Right hindlimb (tissue), 1 donor: ENCODE results near the gene SKIC8.
"Not testable (repeated sequence)": the region's sequence is repeated elsewhere in the genome, so short reads cannot be mapped to it uniquely, and the experiment has no call there.

ENCODE experiments used
- DNase-seq: peaks from one replicate; pipeline ENCODE4 v3.0.0-alpha.2; 2018

Gene SKIC8

GRCh38 chr15:78249131-78249530 lies 50.3 kb downstream of the SKIC8 start:
- no peak for DNase-seq

- DNase-seq, result no peak
Observed at GRCh38 chr15:78247911-78248310, 51.5 kb downstream of the SKIC8 start.

GRCh38 chr15:78245976-78246620 lies 53.3 kb downstream of the SKIC8 start:
- not testable (repeated sequence) for DNase-seq

- DNase-seq, result not testable (repeated sequence)
Observed at GRCh38 chr15:78245392-78245791, 54.0 kb downstream of the SKIC8 start.

GRCh38 chr15:78244893-78245292 lies 54.5 kb downstream of the SKIC8 start:
- no peak for DNase-seq

GRCh38 chr15:78244101-78244500 lies 55.3 kb downstream of the SKIC8 start:
- no peak for DNase-seq

GRCh38 chr15:78243491-78243941 lies 55.9 kb downstream of the SKIC8 start:
- DNase-seq, result no peak

GRCh38 chr15:78243058-78243457 lies 56.4 kb downstream of the SKIC8 start:
- no peak for DNase-seq

GRCh38 chr15:78242128-78242527 lies 57.3 kb downstream of the SKIC8 start:
- DNase-seq, result no peak

- DNase-seq, result peak; percentile 90
Observed at GRCh38 chr15:78241017-78241416, 58.4 kb downstream of the SKIC8 start.

- no peak for DNase-seq
Observed at GRCh38 chr15:78239811-78240210, 59.6 kb downstream of the SKIC8 start.

- no peak for DNase-seq
Observed at GRCh38 chr15:78237146-78237545, 62.3 kb downstream of the SKIC8 start.

- DNase-seq, result no peak
Observed at GRCh38 chr15:78236491-78236890, 62.9 kb downstream of the SKIC8 start.

- no peak for DNase-seq
Observed at GRCh38 chr15:78234515-78235040, 64.8 kb downstream of the SKIC8 start, which contains the start of gene ACSBG1. TSS of gene ACSBG1 (minus strand) at chr15:78234565. CDS start at chr15:78234501, 64 bp downstream.

- no peak for DNase-seq
Observed at GRCh38 chr15:78233496-78233895, 65.9 kb downstream of the SKIC8 start.
